ENCODE results near the gene PDIA3. TPM values are rescaled to one million over a fixed set of nuclear protein-coding genes. Genes with fewer than 3 reads are reported as not detected.
"Not testable (repeated sequence)": the region's sequence is repeated elsewhere in the genome, so short reads cannot be mapped to it uniquely, and the experiment has no call there.

PDIA3 gene
- total and polyA plus RNA-seq, 2 of the 13 experiments (the other 11 are each of a cell fraction or from before 2014, with no cell fraction given), result 238 to 433 TPM

- TF ChIP-seq ZNF724P (CRISPR knock-in tag; IDR thresholded peaks at IDR 0.05; ENCODE audit: borderline replicate concordance) (peak; percentile 68; the same call in 1 of the 2 replicates), ARNT2 (CRISPR knock-in tag; IDR thresholded peaks at IDR 0.05; ENCODE audit: low read depth) (peak; percentile 84), NONO (CRISPR knock-in tag; conservative IDR thresholded peaks at IDR 0.05) (peak; percentile 94), KMT2A (CRISPR knock-in tag; IDR thresholded peaks at IDR 0.05) (peak; percentile 82; the same call in 1 of the 2 replicates), DNMT1 (CRISPR knock-in tag; IDR thresholded peaks at IDR 0.05) (peak; percentile 72; the same call in 1 of the 2 replicates), ZNF709 (CRISPR knock-in tag; IDR thresholded peaks at IDR 0.05) (peak; percentile 69), KLF6 (CRISPR knock-in tag; IDR thresholded peaks at IDR 0.05) (0 out of 2 replicates have a peak, but pooled peaks have one; percentile 58), GATAD1 (CRISPR knock-in tag; IDR thresholded peaks at IDR 0.05) (peak; percentile 66), RBFOX2 (IDR thresholded peaks at IDR 0.05; ENCODE audit: low read depth, low read length) (peak; percentile 96), RFXAP (CRISPR knock-in tag; IDR thresholded peaks at IDR 0.05; ENCODE audit: borderline replicate concordance) (peak; percentile 78; the same call in 1 of the 2 replicates), TGIF2 (CRISPR knock-in tag; IDR thresholded peaks at IDR 0.05) (peak; percentile 81), HOXA9 (CRISPR knock-in tag; IDR thresholded peaks at IDR 0.05; ENCODE audit: borderline replicate concordance) (0 out of 2 replicates have a peak, but pooled peaks have one; percentile 33), CBFB (CRISPR knock-in tag; IDR thresholded peaks at IDR 0.05) (peak; percentile 72), MAZ (CRISPR knock-in tag; IDR thresholded peaks at IDR 0.05; ENCODE audit: low read depth) (peak; percentile 87), KDM5B (CRISPR knock-in tag; IDR thresholded peaks at IDR 0.05; ENCODE audit: borderline replicate concordance) (peak; percentile 79), ZNF235 (CRISPR knock-in tag; IDR thresholded peaks at IDR 0.05; ENCODE audit: borderline replicate concordance) (peak; percentile 67; the same call in 1 of the 2 replicates), NFKB2 (CRISPR knock-in tag; IDR thresholded peaks at IDR 0.05; ENCODE audit: borderline replicate concordance) (peak; percentile 36; the same call in 1 of the 2 replicates), REL (CRISPR knock-in tag; conservative IDR thresholded peaks at IDR 0.05) (peak; percentile 86; the same call in 1 of the 2 replicates), ASH2L (IDR thresholded peaks at IDR 0.05; ENCODE audit: insufficient read length, low read depth, low read length) (peak; percentile 75), ZNF749 (CRISPR knock-in tag; IDR thresholded peaks at IDR 0.05; ENCODE audit: borderline replicate concordance) (peak; percentile 88), MXD3 (CRISPR knock-in tag; IDR thresholded peaks at IDR 0.05) (peak; percentile 87)
- not testable (repeated sequence) for TF ChIP-seq NONO (IDR thresholded peaks at IDR 0.05); MAZ (IDR thresholded peaks at IDR 0.05; ENCODE audit: borderline replicate concordance, low read depth, low read length)
- TF ChIP-seq, protein P1, sequence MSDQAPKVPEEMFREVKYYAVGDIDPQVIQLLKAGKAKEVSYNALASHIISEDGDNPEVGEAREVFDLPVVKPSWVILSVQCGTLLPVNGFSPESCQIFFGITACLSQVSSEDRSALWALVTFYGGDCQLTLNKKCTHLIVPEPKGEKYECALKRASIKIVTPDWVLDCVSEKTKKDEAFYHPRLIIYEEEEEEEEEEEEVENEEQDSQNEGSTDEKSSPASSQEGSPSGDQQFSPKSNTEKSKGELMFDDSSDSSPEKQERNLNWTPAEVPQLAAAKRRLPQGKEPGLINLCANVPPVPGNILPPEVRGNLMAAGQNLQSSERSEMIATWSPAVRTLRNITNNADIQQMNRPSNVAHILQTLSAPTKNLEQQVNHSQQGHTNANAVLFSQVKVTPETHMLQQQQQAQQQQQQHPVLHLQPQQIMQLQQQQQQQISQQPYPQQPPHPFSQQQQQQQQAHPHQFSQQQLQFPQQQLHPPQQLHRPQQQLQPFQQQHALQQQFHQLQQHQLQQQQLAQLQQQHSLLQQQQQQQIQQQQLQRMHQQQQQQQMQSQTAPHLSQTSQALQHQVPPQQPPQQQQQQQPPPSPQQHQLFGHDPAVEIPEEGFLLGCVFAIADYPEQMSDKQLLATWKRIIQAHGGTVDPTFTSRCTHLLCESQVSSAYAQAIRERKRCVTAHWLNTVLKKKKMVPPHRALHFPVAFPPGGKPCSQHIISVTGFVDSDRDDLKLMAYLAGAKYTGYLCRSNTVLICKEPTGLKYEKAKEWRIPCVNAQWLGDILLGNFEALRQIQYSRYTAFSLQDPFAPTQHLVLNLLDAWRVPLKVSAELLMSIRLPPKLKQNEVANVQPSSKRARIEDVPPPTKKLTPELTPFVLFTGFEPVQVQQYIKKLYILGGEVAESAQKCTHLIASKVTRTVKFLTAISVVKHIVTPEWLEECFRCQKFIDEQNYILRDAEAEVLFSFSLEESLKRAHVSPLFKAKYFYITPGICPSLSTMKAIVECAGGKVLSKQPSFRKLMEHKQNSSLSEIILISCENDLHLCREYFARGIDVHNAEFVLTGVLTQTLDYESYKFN (CRISPR knock-in tag; conservative IDR thresholded peaks at IDR 0.05), result peak; percentile 33; the same call in 1 of the 2 replicates
- TF ChIP-seq, protein P2, sequence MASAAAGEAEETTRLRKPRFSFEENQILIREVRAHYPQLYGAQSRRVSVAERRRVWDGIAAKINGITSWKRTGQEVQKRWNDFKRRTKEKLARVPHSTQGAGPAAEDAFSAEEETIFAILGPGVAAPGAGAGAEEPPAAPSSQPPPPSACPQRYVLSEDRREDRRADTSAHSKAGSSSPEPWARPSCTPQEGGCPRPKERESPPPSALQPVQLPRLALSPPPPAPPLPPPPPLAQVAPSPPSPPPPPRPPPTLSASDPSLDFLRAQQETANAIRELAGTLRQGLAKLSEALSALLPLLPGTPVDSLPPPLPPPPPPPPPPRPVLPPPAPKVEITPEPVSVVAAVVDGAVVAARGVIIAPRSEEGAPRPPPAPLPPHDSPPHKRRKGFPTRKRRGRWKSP (CRISPR knock-in tag; IDR thresholded peaks at IDR 0.05), result 0 out of 2 replicates have a peak, but pooled peaks have one; percentile 52
Observed at GRCh38 chr15:43746245-43746902, at the start of gene PDIA3 (continued).

Measured in HepG2 (cell line).